Choroid plexus epithelial cell (primary cell): ENCODE data around the gene DGCR6L.
A peak's percentile ranks its signal among the peaks of the same experiment; 100 is the strongest.
"Not testable (repeated sequence)": the region's sequence is repeated elsewhere in the genome, so short reads cannot be mapped to it uniquely, and the experiment has no call there.

ENCODE experiments used
- DNase-seq: peaks from one replicate; pipeline ENCODE4 v3.0.0-alpha.2; 2010; ENCODE audit warnings: low read depth
- H3K4me3 ChIP-seq: 2 replicates; pipeline ENCODE4 v1.5.1; 2011; ENCODE audit warnings: low read depth, mild to moderate bottlenecking, control low read depth, low read length, moderate library complexity
- TF ChIP-seq, protein P1 (sequence below): conservative IDR thresholded peaks from 2 replicates; pipeline ENCODE4 v1.5.1; 2011; ENCODE audit warnings: low read depth, mild to moderate bottlenecking, control low read depth, inconsistent platforms, low read length, moderate library complexity

Gene DGCR6L

DNA sequence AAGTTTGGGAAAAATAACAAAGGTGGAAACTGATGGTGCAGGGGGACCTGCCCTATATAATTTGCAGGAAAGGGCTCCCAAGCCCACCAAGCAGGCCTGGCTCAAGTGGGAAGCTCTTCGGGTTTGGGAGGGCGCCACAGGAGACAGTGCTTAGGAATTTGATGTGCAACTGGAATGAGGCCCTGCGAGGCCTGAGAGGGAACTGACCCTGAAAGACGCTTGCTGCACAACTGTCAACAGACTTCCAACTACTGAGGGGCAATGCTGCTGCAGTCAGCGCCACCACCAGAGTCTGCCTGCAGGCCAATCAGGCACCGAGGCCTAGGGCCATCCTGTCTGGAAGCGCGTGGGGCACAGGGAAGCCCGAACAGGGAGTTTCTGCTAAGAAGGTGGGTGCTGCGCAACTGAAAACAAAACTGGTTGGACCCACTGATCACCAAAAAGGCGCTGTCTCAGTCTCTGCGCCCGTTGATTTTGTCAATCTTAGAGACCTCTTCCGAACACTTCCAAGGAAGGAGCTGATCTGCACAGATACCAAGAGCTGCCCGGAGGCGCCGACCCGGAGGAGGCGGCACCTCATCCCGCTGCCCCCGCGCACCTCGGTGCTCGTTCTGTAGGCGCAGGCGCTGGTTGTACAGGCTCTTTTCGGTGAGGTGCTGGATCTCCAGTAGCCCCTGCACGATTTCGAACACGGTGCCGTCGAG is 667 bp downstream of the DGCR6L start:
- TF ChIP-seq, protein P1, sequence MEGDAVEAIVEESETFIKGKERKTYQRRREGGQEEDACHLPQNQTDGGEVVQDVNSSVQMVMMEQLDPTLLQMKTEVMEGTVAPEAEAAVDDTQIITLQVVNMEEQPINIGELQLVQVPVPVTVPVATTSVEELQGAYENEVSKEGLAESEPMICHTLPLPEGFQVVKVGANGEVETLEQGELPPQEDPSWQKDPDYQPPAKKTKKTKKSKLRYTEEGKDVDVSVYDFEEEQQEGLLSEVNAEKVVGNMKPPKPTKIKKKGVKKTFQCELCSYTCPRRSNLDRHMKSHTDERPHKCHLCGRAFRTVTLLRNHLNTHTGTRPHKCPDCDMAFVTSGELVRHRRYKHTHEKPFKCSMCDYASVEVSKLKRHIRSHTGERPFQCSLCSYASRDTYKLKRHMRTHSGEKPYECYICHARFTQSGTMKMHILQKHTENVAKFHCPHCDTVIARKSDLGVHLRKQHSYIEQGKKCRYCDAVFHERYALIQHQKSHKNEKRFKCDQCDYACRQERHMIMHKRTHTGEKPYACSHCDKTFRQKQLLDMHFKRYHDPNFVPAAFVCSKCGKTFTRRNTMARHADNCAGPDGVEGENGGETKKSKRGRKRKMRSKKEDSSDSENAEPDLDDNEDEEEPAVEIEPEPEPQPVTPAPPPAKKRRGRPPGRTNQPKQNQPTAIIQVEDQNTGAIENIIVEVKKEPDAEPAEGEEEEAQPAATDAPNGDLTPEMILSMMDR: no peak
- no peak for DNase-seq
- peak overlapping the region; percentile 86 for H3K4me3 ChIP-seq

DNA sequence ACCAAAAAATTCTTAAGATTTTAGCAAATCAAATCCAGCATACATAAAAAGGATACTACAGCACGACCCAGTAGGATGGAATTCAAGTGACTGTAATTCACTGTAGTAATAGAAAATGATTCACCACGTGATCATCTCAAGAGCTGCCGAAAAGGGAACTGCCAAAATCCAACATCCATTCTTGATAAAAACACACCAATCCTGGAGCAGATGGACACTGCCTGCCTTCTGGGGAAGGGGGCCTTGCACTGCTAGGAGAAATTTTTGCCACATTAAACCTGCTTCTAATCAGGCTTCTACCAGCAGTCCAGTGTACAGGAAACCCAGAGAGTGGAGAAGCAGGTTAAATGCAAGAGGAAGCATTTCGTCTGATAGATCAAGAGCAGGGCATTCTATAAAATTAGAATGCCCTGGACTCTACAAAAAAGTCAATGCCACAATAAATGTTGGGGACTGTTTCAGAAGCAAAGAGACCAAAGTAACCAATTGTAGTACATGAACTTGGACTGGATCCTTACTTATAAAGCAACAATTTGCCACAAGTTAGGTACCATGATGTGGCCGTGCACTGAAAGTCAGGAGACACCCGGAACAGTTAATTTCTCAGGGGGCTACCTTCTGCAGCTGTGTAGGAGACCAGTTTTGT is 1.7 kb downstream of the DGCR6L start:
- not testable (repeated sequence) for H3K4me3 ChIP-seq, DNase-seq

DNA sequence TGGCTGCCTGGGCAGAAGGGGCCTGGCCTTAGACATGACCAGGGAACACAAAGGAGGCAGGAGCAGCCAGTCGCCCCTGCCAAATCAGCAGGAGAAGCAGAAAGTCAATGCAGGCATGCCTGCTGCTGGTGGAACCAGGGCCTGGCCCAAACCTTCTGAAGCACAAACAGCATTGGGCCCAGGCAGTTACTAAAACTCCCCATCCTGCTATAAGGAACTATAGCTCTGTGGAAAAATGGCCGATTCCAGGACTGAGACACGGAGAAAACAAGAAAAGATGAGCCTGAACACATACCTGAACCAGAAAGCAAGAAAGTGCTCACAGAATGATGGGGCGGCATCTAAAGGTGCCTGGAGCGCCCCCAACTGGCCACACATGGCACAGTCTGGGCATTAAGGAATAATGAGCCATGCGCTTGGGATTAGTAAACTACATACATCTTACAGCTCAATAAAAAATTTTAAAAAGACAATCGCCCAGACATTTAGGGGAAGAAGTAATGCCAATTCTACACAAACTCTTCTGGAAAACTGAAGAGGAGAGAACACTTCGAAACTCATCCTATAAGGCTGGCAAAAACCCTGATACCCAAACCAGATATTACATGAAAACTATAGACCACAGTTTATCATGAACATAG is 2.3 kb downstream of the DGCR6L start:
- TF ChIP-seq, protein P1: peak; percentile 63
- not testable (repeated sequence) for H3K4me3 ChIP-seq, DNase-seq

DNA sequence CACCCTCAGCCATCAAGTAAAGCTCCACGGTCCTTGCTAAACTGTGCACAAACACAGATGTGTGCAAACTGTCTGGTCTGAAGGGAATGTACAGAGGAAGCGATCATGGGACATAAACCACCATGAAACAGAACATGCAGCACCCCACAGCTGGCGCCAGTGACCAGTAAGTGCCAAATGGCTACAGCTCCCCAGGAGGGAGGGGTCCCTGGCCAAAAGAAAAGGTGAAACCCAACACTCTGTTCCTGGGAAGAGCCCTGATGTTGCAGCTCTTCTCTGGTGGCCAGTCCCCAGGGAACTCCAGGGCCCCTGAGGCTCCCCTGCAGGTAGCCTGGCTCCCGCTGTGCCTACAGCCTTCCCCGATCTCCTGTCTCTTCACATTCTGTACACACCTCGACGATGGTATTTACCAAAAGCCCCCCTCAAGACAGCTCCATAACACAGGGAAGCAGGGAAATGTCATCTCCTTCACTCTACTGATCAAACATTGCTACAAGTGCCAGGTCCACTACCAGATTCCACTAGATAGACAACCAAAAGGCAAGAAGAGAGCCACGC is 2.9 kb downstream of the DGCR6L start:
- no peak overlapping the region for H3K4me3 ChIP-seq
- no peak for DNase-seq

DNA sequence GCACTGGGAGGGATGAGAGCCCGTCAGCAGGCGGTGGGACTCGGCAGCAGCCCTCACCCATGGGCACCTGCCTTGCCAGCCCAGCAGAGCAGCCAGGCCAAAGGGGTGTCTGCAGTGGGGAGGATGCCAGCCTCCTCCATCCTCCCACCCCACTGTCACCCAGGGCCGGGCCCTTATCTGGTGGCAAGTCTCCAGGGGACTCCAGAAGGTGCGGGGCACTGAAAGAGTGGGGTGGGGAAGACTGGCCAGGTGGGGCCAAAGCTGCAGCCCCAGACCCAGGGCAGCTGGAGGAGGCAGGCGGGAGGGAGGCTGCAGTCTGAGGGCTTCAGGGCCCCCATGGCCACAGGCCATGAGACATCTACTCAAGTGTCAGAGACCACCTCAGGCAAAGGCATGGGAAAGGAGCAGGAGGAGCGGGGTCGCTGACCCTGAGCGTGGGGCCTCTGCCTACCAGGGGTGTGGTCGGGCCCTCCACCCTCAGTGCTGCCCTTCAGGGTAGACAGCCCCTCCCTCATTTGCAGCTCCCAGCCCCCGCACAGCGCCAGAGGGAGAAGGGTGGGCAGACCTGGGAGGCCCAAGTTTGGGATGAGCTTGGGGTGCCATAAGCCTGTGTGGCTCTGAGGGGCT is 3.5 kb downstream of the DGCR6L start:
- DNase-seq: no peak
- no peak overlapping the region for H3K4me3 ChIP-seq
- TF ChIP-seq, protein P1: no peak

More for the DNA sequence above, 2.9 kb downstream of the DGCR6L start:
- TF ChIP-seq, protein P1: no peak

DNA sequence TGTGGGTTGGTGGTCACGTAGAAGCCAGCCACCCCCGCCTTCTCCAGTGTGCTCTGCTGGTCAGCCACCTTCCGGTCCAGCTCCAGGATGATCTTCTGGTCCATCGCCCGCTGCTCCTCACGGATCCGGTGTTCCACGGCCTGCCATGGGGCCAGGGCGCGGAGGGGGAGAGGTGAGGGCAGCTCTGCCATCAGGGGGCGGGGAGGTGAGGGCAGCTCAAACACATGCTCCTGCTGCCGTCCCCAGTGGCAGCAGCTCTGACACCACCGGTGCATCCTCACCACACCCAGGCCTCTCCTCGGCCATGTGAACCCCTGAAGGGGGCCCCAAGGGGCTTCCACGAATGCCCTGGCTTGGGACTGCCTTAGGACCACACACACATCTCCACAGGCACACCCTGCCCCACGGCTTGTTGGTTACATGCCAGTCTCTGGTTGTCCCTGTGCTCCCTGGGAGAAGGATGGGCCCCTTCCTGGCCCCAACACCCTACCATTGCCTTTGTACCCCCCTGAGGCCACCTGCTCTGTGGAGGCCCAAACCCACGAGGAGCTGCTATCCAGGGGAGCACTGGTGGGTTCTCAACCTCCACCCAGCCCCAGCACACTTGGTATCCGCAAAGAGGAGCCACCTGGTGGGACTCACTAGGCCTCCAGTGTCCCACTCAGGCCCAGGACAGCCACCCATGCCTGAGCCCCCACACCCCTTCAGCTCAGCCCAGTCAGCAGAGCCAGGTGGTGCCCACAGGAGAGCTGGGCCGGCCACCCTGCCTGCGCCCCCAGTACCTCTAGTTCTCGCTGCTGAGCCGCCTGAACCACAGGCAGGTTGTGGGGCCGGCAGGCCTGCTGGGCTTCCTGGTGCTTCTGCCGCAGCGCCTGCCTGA is 4.3 kb downstream of the DGCR6L start:
- DNase-seq: no peak
- TF ChIP-seq, protein P1: no peak
- H3K4me3 ChIP-seq: no peak overlapping the region

DNA sequence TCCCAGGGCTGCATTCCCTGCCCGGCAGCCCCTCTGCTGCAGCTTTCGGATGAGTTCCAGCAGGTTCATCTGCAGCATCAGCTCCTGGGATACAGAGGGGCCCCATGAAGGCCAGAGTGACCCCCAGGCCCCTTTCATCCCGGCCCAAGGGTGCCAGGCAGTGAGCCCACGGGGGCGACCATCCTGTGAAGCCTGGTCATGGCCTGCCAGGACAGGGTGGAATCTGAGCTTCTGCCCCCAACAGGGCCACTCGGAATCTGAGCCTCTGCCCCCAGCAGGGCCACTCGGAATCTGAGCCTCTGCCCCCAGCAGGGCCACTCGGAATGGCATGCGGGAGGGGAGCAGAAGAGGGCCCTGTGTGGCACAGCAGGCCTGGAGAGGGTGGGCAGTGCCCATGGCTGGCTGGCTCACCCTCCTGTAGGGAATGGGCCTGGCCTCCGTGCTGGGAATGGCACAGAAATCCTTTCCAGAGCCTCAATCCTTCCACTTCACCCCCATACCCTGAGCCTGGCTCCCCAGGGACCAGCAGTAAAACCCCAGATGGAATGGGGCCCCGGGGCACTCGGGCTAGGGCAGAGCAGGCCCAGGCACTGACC is 5.0 kb downstream of the DGCR6L start:
- H3K4me3 ChIP-seq, DNase-seq: not testable (repeated sequence)

DNA sequence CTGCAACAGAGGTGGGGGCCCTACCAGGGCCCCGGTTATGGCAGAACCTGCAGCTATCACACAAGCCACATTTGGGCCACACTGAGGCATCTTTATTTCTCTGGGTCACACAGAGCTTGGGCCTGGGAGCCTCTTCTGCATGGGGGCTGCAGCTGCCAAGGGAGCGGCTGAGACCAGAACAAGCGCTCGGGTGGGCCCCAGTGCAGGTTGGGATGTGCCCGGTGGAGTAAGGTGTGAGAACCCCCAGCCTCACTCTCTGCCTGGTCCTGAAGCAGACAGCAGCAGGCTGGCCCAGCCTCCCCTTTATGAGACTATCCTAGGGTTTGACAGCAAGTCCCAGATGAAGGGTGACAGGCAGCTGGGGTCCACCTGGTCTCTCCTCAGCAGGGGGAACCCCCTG is 5.7 kb downstream of the DGCR6L start:
- DNase-seq, H3K4me3 ChIP-seq: not testable (repeated sequence)
